Measurements from ENCODE around the gene PRRT4.

DNA sequence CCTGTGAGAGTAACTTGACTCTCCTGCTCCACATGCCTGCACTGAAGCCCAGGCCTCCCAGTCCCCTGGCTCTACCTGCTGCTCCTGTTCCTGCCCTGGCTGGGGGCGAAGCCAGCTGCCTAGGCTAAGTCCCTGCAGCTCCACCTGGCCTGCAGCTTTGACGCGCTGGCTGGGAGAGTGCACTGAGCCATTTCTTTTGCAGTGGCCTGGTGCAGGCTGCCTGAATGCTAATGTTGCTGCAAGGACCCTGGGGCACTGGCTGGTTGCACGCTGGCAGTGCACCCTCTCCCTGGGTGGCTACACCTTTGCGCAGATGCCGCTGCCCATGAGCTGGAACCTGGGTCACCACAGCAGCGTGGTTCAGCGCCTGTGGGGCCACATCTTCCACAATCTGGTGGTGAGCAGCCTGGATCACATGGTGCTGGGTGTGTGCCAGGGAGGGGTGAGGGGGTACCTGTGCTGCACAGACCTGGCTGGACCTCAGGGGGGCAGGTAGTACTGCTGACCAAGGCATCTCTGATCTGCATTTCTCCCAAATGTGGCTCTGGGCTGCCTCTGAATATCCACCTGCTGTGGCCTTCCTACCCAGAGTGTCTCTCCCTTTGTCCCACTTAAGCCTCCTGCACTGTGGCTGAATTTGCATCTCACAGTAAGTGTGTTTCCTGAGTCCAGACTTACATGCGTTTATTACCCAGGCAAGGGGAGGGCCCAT is 28.3 kb upstream of the PRRT4 start:
- TF ChIP-seq, protein P1, sequence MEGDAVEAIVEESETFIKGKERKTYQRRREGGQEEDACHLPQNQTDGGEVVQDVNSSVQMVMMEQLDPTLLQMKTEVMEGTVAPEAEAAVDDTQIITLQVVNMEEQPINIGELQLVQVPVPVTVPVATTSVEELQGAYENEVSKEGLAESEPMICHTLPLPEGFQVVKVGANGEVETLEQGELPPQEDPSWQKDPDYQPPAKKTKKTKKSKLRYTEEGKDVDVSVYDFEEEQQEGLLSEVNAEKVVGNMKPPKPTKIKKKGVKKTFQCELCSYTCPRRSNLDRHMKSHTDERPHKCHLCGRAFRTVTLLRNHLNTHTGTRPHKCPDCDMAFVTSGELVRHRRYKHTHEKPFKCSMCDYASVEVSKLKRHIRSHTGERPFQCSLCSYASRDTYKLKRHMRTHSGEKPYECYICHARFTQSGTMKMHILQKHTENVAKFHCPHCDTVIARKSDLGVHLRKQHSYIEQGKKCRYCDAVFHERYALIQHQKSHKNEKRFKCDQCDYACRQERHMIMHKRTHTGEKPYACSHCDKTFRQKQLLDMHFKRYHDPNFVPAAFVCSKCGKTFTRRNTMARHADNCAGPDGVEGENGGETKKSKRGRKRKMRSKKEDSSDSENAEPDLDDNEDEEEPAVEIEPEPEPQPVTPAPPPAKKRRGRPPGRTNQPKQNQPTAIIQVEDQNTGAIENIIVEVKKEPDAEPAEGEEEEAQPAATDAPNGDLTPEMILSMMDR (IDR thresholded peaks at IDR 0.05): no peak
- TF ChIP-seq POLR2A (IDR thresholded peaks at IDR 0.05): no peak

Data from right lobe of liver (tissue), 4 donors.